Measurements from ENCODE around the gene C16orf95.

C16orf95 gene

DNA sequence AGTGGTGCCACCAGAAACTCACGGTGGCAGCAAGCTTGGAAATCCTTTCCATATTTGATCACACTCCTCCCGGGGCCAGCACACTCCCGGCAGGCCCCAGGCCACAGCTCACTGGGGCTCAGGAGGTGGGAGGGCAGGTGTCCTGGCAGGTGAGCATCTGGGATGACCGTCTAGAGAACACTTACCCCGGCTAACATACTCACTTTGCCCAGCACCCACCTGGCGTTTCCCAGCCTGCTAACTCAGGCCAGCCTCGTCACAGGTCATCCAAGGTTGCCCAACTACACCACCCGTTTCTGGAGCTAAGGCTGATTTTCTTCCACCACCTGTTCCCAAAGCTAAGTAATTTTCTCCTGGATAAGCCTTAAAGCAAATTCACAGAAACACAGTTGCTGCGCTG, 41.5 kb upstream of the C16orf95 start:
- Histone ChIP-seq H3K4me3 (ENCODE audit: insufficient read depth, low read depth, low read length, poor library complexity, severe bottlenecking) (no peak overlapping the region), H3K27me3 (replicated peaks; ENCODE audit: control insufficient read depth, insufficient read depth, low read length, poor library complexity, severe bottlenecking) (no peaks in the 10 kb centered on the region), H3K9me3 (ENCODE audit: control insufficient read depth, low read length) (no peaks in the 10 kb centered on the region), H3K4me1 (ENCODE audit: control insufficient read depth, insufficient read depth, low read length, poor library complexity, severe bottlenecking) (no peaks in the 10 kb centered on the region), H3K36me3 (ENCODE audit: control insufficient read depth, insufficient read depth, low read length) (peaks cover 32% of the 10 kb centered on the region), H3K27ac (ENCODE audit: insufficient read depth, low read length, poor library complexity, severe bottlenecking) (no peak overlapping the region)
- no peak for DNase-seq

DNA sequence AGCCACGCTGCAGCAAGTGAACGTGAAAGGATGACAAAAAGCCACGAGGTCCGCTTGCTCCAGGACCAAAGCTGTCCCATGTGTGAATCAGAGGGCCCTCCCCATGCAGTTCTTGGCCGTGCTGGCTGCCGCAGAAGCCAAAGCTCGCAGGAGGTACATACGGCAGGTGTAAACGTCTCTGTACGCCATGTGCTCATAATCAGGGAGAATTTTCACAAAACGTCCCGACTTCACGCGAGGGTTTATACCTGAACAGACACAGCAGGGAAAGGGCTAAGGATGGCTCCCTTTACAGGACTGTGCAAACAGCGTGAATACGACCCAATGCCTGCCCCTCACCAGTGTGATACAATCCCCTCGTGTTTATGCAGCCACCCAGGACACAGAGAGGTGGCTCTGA, 41.1 kb upstream of the C16orf95 start:
- Histone ChIP-seq H3K27ac (ENCODE audit: insufficient read depth, low read length, poor library complexity, severe bottlenecking) (no peak overlapping the region), H3K27me3 (replicated peaks; ENCODE audit: control insufficient read depth, insufficient read depth, low read length, poor library complexity, severe bottlenecking) (no peaks in the 10 kb centered on the region), H3K36me3 (ENCODE audit: control insufficient read depth, insufficient read depth, low read length) (peaks cover 30% of the 10 kb centered on the region), H3K4me3 (ENCODE audit: insufficient read depth, low read depth, low read length, poor library complexity, severe bottlenecking) (no peak overlapping the region), H3K4me1 (ENCODE audit: control insufficient read depth, insufficient read depth, low read length, poor library complexity, severe bottlenecking) (no peaks in the 10 kb centered on the region), H3K9me3 (ENCODE audit: control insufficient read depth, low read length) (no peaks in the 10 kb centered on the region)
- DNase-seq, result no peak

DNA sequence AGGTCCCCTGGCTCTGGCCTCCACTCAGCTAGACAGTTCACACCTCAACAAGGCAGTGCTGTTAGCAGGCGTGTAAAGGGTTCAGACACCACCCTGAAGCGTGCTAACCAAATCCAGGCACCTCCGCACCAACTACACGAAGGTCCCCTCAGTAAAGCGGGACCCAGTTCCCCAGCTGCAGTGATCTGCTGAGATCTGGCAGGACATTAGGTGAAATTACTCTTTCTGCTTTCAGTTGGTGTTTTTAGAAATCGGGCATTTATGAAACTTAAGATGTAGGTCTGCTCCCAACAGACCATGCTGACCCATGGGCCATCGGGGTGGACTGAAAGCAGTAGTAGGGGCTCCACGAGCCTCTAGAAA, 39.3 kb upstream of the C16orf95 start:
- DNase-seq, result no peak
- H3K27me3 ChIP-seq (replicated peaks; ENCODE audit: control insufficient read depth, insufficient read depth, low read length, poor library complexity, severe bottlenecking), result no peaks in the 10 kb centered on the region
- no peaks in the 10 kb centered on the region for H3K4me1 ChIP-seq (ENCODE audit: control insufficient read depth, insufficient read depth, low read length, poor library complexity, severe bottlenecking)
- H3K27ac ChIP-seq (ENCODE audit: insufficient read depth, low read length, poor library complexity, severe bottlenecking), result no peak overlapping the region
- no peaks in the 10 kb centered on the region for H3K9me3 ChIP-seq (ENCODE audit: control insufficient read depth, low read length)
- H3K4me3 ChIP-seq (ENCODE audit: insufficient read depth, low read depth, low read length, poor library complexity, severe bottlenecking), result no peak overlapping the region
- H3K36me3 ChIP-seq (ENCODE audit: control insufficient read depth, insufficient read depth, low read length), result peaks cover 26% of the 10 kb centered on the region

DNA sequence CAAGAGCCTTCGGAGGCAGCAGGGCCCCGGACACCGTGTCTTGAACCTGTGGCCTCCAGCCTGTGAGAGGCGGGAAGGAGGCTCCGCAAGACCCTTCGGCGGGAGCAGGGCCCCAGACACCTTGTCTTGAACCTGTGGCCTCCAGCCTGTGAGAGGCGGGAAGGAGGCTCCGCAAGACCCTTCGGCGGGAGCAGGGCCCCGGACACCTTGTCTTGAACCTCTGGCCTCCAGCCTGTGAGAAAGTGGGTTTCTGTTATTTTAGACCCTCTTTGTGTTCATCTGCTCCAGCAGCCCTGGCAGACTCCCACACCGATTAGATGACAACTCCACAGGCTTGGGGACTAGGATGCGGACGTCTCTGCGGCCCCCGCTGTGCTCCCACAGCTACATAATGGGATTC, 36.4 kb upstream of the C16orf95 start:
- Histone ChIP-seq H3K27ac (ENCODE audit: insufficient read depth, low read length, poor library complexity, severe bottlenecking) (no peak overlapping the region), H3K4me3 (ENCODE audit: insufficient read depth, low read depth, low read length, poor library complexity, severe bottlenecking) (no peak overlapping the region), H3K36me3 (ENCODE audit: control insufficient read depth, insufficient read depth, low read length) (peaks cover 11% of the 10 kb centered on the region), H3K9me3 (ENCODE audit: control insufficient read depth, low read length) (no peaks in the 10 kb centered on the region), H3K4me1 (ENCODE audit: control insufficient read depth, insufficient read depth, low read length, poor library complexity, severe bottlenecking) (no peaks in the 10 kb centered on the region), H3K27me3 (replicated peaks; ENCODE audit: control insufficient read depth, insufficient read depth, low read length, poor library complexity, severe bottlenecking) (no peaks in the 10 kb centered on the region)
- DNase-seq, result no peak

DNA sequence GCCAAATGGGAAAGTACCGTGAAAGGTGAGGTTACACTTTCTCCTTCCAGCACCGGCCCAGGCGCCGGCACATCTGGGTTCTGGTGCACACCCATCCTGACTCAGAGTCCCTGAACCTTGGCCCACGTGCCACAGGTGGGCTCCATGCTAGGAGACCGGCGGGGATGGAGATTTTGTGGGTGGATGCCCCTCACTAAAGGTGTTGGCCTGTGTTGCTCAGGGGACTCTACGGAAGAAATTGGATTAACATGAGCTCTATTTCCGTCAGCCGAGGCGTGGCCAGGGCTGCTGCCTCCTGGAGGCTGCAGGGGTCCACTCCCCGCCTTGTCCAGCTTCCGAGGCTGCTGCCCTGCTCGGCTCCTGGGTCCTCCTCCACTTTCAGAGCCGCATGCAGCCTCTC, 35.6 kb upstream of the C16orf95 start:
- Histone ChIP-seq H3K4me3 (ENCODE audit: insufficient read depth, low read depth, low read length, poor library complexity, severe bottlenecking) (no peak overlapping the region), H3K4me1 (ENCODE audit: control insufficient read depth, insufficient read depth, low read length, poor library complexity, severe bottlenecking) (no peaks in the 10 kb centered on the region), H3K27me3 (replicated peaks; ENCODE audit: control insufficient read depth, insufficient read depth, low read length, poor library complexity, severe bottlenecking) (no peaks in the 10 kb centered on the region), H3K9me3 (ENCODE audit: control insufficient read depth, low read length) (no peaks in the 10 kb centered on the region), H3K36me3 (ENCODE audit: control insufficient read depth, insufficient read depth, low read length) (peaks cover 5% of the 10 kb centered on the region), H3K27ac (ENCODE audit: insufficient read depth, low read length, poor library complexity, severe bottlenecking) (no peak overlapping the region)
- no peak for DNase-seq

DNA sequence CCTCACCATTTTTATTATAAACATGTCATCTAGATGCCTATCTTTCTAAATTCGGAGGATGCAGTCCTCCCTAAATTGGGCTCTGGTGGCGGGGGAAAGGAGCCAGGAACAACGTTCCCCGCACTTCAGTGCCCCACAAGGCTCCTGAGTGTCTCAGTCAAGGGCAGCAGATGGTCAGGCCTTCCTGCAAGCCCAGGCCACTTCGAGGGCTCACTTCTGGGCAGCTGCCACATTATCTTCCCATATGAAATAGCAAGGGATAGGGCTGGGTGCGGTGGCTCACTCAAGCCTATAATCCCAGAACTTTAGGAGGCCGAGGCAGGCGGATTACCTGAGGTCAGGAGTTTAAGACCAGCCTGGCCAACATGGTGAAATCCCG, 34.1 kb upstream of the C16orf95 start:
- DNase-seq, result no peak
- Histone ChIP-seq H3K36me3 (ENCODE audit: control insufficient read depth, insufficient read depth, low read length) (peaks cover 8% of the 10 kb centered on the region), H3K27me3 (replicated peaks; ENCODE audit: control insufficient read depth, insufficient read depth, low read length, poor library complexity, severe bottlenecking) (no peaks in the 10 kb centered on the region), H3K27ac (ENCODE audit: insufficient read depth, low read length, poor library complexity, severe bottlenecking) (no peak overlapping the region), H3K9me3 (ENCODE audit: control insufficient read depth, low read length) (no peaks in the 10 kb centered on the region), H3K4me3 (ENCODE audit: insufficient read depth, low read depth, low read length, poor library complexity, severe bottlenecking) (no peak overlapping the region), H3K4me1 (ENCODE audit: control insufficient read depth, insufficient read depth, low read length, poor library complexity, severe bottlenecking) (no peaks in the 10 kb centered on the region)

DNA sequence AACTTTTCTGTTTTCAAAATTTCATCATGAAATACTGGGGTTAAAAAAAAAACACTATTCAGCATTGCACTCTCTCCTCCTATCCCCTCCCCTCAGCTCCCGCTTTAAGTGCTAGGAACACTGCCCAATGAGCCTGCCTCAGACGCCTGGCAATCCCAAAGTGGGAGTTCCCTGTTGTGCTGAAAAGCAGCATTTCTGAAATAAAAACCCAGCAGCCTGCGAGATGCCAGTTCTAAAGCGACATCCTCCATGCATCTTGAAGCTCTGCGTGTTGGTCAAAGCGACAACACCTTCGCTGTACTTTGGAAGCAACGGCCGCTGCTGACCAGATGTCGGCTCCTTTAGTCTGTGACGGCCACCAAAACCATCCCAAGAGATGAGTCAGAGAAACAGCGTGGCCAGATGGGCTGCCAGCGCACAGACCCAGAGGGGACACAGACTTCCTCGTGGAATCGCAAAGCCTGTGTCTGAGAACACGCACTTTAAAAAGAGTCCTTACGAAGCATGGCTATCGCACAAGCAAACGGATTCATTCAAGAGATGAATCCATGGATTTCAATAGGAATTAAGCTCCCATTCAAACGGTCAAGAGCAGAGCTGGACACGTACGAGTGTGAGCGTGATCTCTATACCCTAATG, 33.6 kb upstream of the C16orf95 start:
- DNase-seq, result no peak
- Histone ChIP-seq H3K36me3 (ENCODE audit: control insufficient read depth, insufficient read depth, low read length) (peaks cover 8% of the 10 kb centered on the region), H3K4me3 (ENCODE audit: insufficient read depth, low read depth, low read length, poor library complexity, severe bottlenecking) (no peak overlapping the region), H3K4me1 (ENCODE audit: control insufficient read depth, insufficient read depth, low read length, poor library complexity, severe bottlenecking) (peaks cover 4% of the 10 kb centered on the region), H3K9me3 (ENCODE audit: control insufficient read depth, low read length) (no peaks in the 10 kb centered on the region), H3K27me3 (replicated peaks; ENCODE audit: control insufficient read depth, insufficient read depth, low read length, poor library complexity, severe bottlenecking) (no peaks in the 10 kb centered on the region), H3K27ac (ENCODE audit: insufficient read depth, low read length, poor library complexity, severe bottlenecking) (no peak overlapping the region)

DNA sequence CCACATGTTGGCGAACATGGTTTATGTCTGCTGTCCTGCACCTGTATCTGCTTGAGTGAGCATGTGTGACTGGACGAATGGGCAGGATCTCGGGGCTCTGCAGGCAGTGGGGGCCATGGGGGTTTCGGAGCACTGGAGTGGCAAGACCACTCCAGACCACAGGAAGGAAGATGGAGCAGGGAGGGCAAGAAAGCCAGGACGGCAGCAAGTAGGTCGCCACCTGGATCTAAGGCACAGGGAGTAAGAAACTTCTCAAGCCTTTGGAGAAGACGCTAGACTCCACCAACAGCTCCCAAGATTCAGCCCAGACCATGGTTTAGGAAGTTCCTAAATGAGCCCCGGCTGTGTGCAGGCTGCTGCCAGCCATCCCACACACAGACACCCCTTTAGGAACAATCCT, 32.8 kb upstream of the C16orf95 start:
- Histone ChIP-seq H3K27me3 (replicated peaks; ENCODE audit: control insufficient read depth, insufficient read depth, low read length, poor library complexity, severe bottlenecking) (no peaks in the 10 kb centered on the region), H3K9me3 (ENCODE audit: control insufficient read depth, low read length) (no peaks in the 10 kb centered on the region), H3K4me1 (ENCODE audit: control insufficient read depth, insufficient read depth, low read length, poor library complexity, severe bottlenecking) (peaks cover 5% of the 10 kb centered on the region), H3K27ac (ENCODE audit: insufficient read depth, low read length, poor library complexity, severe bottlenecking) (no peak overlapping the region), H3K36me3 (ENCODE audit: control insufficient read depth, insufficient read depth, low read length) (peaks cover 8% of the 10 kb centered on the region), H3K4me3 (ENCODE audit: insufficient read depth, low read depth, low read length, poor library complexity, severe bottlenecking) (no peak overlapping the region)
- no peak for DNase-seq

DNA sequence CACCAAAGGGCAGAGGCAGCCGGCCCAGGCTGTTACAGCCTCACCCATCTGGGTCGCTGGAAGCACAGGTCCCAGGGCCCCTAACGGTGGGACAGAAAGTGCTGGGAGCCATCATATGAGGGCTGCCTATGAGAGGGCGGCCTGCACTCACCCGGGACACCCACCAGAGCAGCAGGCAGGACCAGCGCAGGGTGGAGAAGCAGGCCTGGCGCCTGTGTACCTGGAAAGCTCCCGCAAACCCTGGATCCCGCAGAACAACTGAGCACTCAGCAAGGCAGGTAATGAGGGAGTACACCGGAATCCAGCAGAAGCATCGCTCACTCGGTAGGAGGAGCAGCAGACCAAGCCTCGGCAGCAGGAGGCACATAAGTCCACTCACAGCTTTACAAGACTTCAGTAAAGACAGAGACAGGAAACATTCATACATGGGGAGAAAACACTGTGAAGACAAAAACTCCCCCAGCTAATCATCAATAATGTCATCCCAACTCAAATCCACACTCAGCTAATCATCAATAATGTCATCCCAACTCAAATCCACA, 31.5 kb upstream of the C16orf95 start:
- Histone ChIP-seq H3K4me3 (ENCODE audit: insufficient read depth, low read depth, low read length, poor library complexity, severe bottlenecking) (no peak overlapping the region), H3K27ac (ENCODE audit: insufficient read depth, low read length, poor library complexity, severe bottlenecking) (no peak overlapping the region), H3K27me3 (replicated peaks; ENCODE audit: control insufficient read depth, insufficient read depth, low read length, poor library complexity, severe bottlenecking) (no peaks in the 10 kb centered on the region), H3K4me1 (ENCODE audit: control insufficient read depth, insufficient read depth, low read length, poor library complexity, severe bottlenecking) (peaks cover 8% of the 10 kb centered on the region), H3K36me3 (ENCODE audit: control insufficient read depth, insufficient read depth, low read length) (peaks cover 14% of the 10 kb centered on the region), H3K9me3 (ENCODE audit: control insufficient read depth, low read length) (no peaks in the 10 kb centered on the region)
- DNase-seq, result no peak

DNA sequence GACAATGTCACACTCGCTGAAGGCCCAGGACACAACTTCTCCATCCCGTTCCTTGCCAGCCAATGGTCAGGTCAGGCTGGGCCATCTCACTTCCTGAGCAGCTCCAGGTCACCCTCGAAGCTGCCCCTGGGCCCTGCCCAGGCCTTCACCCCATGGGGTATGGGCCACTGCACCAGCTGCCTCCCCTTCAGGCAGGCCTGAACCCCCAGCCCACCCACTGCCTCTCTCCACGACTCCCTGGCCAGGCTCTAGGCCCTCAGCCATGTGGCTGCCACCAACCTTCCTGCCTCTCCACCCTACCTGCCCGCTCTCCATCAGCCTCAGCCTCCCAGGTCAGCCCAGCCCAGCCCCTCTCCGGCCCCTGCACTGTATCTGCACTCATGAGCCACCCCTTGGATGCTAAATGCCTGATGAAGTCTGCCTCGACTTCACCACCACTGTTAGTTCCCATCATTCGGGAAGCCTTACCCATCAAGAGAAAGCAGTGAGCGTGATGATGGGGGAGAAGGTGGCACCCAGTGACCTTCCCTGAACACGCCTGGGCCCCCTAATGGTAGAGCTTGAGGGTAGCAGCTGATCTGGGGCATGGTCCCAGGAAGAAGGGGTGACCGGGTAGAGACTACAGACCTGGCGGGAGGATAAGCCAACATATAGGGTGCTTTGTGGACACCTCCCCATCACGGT, 30.9 kb upstream of the C16orf95 start:
- Histone ChIP-seq H3K27me3 (replicated peaks; ENCODE audit: control insufficient read depth, insufficient read depth, low read length, poor library complexity, severe bottlenecking) (no peaks in the 10 kb centered on the region), H3K9me3 (ENCODE audit: control insufficient read depth, low read length) (no peaks in the 10 kb centered on the region), H3K4me3 (ENCODE audit: insufficient read depth, low read depth, low read length, poor library complexity, severe bottlenecking) (no peak overlapping the region), H3K4me1 (ENCODE audit: control insufficient read depth, insufficient read depth, low read length, poor library complexity, severe bottlenecking) (peaks cover 8% of the 10 kb centered on the region), H3K27ac (ENCODE audit: insufficient read depth, low read length, poor library complexity, severe bottlenecking) (no peak overlapping the region), H3K36me3 (ENCODE audit: control insufficient read depth, insufficient read depth, low read length) (peaks cover 20% of the 10 kb centered on the region)
- no peak for DNase-seq

Measured in effector memory CD4-positive, alpha-beta T cell (primary cell).